Glutamatergic neuron (in vitro differentiated cells): ENCODE results near the gene SLC22A7. TPM values are rescaled to one million over a fixed set of nuclear protein-coding genes. Genes with fewer than 3 reads are reported as not detected.
A peak's percentile ranks its signal among the peaks of the same experiment; 100 is the strongest.

Source experiments
- DNase-seq: peaks from one replicate; pipeline ENCODE4 v3.0.0; 2022
- H3K27ac Mint-ChIP-seq: one replicate; pipeline ENCODE4 v1.8.0; 2020; ENCODE audit warnings: mild to moderate bottlenecking, mixed read lengths, inconsistent platforms; ENCODE audit not compliant: unreplicated experiment
- H3K27me3 Mint-ChIP-seq: one replicate; pipeline ENCODE4 v1.8.0; 2020; ENCODE audit warnings: mild to moderate bottlenecking, moderate library complexity, mixed read lengths, inconsistent platforms; ENCODE audit not compliant: unreplicated experiment
- H3K36me3 Mint-ChIP-seq: one replicate; pipeline ENCODE4 v1.8.0; 2020; ENCODE audit warnings: mild to moderate bottlenecking, mixed read lengths, inconsistent platforms; ENCODE audit not compliant: unreplicated experiment
- H3K4me1 Mint-ChIP-seq: one replicate; pipeline ENCODE4 v1.8.0; 2020; ENCODE audit warnings: mild to moderate bottlenecking, low read depth, mixed read lengths, inconsistent platforms; ENCODE audit not compliant: unreplicated experiment
- H3K4me3 Mint-ChIP-seq: one replicate; pipeline ENCODE4 v1.8.0; 2020; ENCODE audit warnings: mild to moderate bottlenecking, mixed read lengths, inconsistent platforms; ENCODE audit not compliant: unreplicated experiment
- H3K9me3 Mint-ChIP-seq: one replicate; pipeline ENCODE4 v1.8.0; 2020; ENCODE audit warnings: mild to moderate bottlenecking, moderate library complexity, mixed read lengths, inconsistent platforms; ENCODE audit not compliant: unreplicated experiment
- total RNA-seq: library from RNA; stranded (reverse); fragmentation: NEBNext Ultra II Directional; extraction: Animal tissue kit (Norgen Biotek cat#: 25700); gene quantifications from one replicate; pipeline ENCODE4 v1.2.1, GENCODE V29; 2021; ENCODE audit not compliant: unreplicated experiment
- TF ChIP-seq, protein P1 (sequence below): fragments of 200-600 bp; sonication (generic); IDR thresholded peaks from one replicate; pipeline ENCODE4 v1.5.0; 2021; ENCODE audit not compliant: partially characterized antibody, unreplicated experiment

SLC22A7 gene
- total RNA-seq, 1 donor from 2014 or later = 0.34 TPM

DNA sequence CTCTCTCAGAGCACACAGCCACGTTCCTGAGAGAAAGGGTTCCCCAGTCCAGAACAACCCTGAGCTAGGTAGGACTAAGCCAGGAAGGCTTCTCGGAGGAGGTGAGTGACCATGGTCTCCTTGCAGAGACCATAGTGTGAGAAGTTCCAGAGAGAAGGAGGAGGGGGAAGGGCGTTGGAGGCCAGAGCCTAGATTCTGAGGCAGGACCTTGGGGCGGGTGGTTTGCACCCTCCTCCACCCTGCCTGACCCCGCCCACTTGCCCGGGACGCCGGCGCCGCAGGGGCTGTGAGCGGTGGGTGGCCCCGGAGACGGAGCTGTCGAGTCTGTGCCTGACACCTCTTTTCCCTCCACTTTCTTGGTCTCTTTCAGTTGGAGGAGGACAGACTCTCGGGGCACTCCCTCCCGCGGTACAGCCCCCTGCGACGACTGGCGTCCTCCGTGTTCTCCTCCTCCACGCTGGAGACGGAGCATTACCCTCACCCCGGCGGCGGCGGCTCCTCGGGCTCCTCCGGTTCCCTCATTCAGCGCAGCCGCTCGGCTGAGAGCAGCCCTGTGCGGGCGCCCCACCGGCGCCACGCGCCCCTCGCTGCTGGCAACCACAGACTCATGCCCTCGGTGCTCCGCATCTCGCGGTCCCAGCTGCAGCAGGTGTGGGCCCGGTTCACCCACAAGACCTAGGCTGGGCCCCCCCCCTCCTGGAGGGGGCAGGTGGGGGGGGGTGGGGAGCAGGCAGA lies 28.6 kb upstream of the SLC22A7 start:
- no peak for DNase-seq
- H3K27ac Mint-ChIP-seq = peak overlapping the region; percentile 66

DNA sequence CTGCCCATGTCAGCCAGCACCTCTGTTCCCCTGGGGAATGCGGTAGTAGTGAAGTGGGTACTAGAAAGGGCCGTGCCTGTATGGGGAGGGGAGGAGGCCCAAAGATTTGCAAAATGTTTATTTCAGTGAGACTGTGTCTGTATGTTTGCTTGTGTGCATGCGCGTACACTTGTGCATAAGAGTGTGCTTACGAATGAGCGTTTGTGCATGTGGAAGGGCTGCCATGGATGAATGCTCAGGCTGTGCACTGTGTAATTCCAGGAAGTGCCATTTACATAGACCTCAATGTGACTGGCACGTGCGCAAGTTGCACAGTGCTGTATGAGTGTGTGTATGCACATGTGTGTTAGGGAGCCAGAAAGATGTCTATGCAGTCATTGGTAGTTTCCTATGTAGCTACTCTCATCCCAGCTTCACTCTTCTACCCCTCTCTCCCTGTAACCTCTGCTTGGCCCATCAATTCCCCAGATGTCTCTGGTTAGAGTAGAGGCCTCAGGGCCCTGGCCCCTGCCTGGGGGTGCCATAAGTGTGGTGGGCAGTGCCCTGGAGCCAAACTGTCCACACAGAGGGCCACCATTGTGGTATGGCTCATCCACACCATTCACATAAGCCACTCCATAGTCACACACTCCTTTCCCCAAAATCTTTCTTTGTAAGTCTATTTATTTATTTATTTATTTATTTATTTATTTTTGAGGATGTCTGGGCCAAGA lies 26.8 kb upstream of the SLC22A7 start:
- Mint-ChIP-seq H3K27ac (no peak overlapping the region), H3K27me3 (peaks cover 26% of the 10 kb centered on the region), H3K9me3 (peaks cover 24% of the 10 kb centered on the region), H3K4me3 (no peak overlapping the region), H3K36me3 (no peaks in the 10 kb centered on the region), H3K4me1 (peaks cover 28% of the 10 kb centered on the region)
- TF ChIP-seq, protein P1, sequence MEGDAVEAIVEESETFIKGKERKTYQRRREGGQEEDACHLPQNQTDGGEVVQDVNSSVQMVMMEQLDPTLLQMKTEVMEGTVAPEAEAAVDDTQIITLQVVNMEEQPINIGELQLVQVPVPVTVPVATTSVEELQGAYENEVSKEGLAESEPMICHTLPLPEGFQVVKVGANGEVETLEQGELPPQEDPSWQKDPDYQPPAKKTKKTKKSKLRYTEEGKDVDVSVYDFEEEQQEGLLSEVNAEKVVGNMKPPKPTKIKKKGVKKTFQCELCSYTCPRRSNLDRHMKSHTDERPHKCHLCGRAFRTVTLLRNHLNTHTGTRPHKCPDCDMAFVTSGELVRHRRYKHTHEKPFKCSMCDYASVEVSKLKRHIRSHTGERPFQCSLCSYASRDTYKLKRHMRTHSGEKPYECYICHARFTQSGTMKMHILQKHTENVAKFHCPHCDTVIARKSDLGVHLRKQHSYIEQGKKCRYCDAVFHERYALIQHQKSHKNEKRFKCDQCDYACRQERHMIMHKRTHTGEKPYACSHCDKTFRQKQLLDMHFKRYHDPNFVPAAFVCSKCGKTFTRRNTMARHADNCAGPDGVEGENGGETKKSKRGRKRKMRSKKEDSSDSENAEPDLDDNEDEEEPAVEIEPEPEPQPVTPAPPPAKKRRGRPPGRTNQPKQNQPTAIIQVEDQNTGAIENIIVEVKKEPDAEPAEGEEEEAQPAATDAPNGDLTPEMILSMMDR = no peak
- no peak for DNase-seq

More for the DNA sequence above, 28.6 kb upstream of the SLC22A7 start:
- Mint-ChIP-seq H3K4me3 (no peak overlapping the region), H3K27me3 (peaks cover 22% of the 10 kb centered on the region), H3K36me3 (no peaks in the 10 kb centered on the region), H3K9me3 (peaks cover 24% of the 10 kb centered on the region), H3K4me1 (peaks cover 27% of the 10 kb centered on the region)
- TF ChIP-seq, protein P1 = no peak

DNA sequence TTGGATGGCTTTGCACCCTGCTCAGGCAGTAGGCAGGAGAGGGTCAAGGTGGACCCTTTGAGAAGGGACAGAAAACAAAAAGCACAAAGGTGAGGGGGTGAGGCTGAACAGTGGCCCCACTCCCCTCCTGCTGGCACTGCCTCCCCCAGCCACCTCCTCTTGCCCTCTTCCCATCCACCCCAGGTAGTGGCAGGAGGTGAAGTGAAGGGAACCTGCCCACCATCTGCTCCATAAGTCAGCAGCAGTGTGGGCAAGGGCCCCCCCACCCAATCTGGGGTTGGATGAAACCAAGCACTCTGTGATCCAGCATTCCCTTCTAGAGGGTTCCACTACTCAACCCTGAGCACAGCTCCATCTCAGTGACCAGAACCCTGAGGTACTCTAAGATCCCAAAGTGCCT lies 26.1 kb upstream of the SLC22A7 start:
- H3K27me3 Mint-ChIP-seq = peaks cover 25% of the 10 kb centered on the region
- no peak overlapping the region for H3K27ac Mint-ChIP-seq
- no peak overlapping the region for H3K4me3 Mint-ChIP-seq
- no peaks in the 10 kb centered on the region for H3K36me3 Mint-ChIP-seq
- DNase-seq = no peak
- peaks cover 24% of the 10 kb centered on the region for H3K4me1 Mint-ChIP-seq
- TF ChIP-seq, protein P1 = no peak
- H3K9me3 Mint-ChIP-seq = peaks cover 20% of the 10 kb centered on the region

DNA sequence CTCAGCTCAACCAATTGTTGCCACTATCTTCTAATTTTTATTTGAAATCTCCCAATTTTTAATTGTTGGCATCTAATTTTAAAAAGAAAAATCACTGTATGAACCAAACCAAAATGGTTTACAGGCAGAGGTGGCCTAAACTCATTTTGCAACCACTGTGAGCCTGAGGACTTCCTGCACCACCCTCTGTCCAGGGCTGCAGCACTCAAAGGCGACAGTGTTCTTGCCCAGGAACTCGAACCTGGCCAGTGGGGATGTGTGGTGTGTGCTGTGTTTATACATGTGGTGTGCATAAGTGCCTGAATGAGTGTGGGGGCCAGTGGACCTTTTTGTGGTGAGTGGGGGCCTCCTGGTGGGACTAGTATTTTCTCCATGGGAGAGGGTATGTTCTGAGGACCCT lies 24.4 kb upstream of the SLC22A7 start:
- H3K36me3 Mint-ChIP-seq = no peaks in the 10 kb centered on the region
- DNase-seq = no peak
- TF ChIP-seq, protein P1 = no peak
- peaks cover 19% of the 10 kb centered on the region for H3K4me1 Mint-ChIP-seq
- H3K9me3 Mint-ChIP-seq = peaks cover 15% of the 10 kb centered on the region
- peaks cover 27% of the 10 kb centered on the region for H3K27me3 Mint-ChIP-seq
- H3K27ac Mint-ChIP-seq = no peak overlapping the region
- no peak overlapping the region for H3K4me3 Mint-ChIP-seq
